D721Med (cell line): ENCODE results near the gene FOXP1.
"Not testable (repeated sequence)": the region's sequence is repeated elsewhere in the genome, so short reads cannot be mapped to it uniquely, and the experiment has no call there.

Source experiments
- DNase-seq: peaks from one replicate; pipeline ENCODE4 v3.0.0; 2011; ENCODE audit warnings: low spot score; ENCODE audit not compliant: insufficient read length
- FAIRE-seq: peaks from 2 replicates; lab custom pipeline; 2011; peaks lifted over from hg19 to GRCh38; lab: Jason Lieb, UNC
- CTCF ChIP-seq: IDR thresholded peaks from 2 replicates; pipeline ENCODE4 v1.5.1; 2012; ENCODE audit warnings: mild to moderate bottlenecking, control low read depth; ENCODE audit not compliant: insufficient read depth; ENCODE audit errors: missing control alignments

FOXP1 gene

GRCh38 chr3:71438071-71438685 is 145.3 kb downstream of the FOXP1 start:
- TF ChIP-seq CTCF: no peak
- no peak for DNase-seq
- no peak for FAIRE-seq

GRCh38 chr3:71436337-71436736 is 147.2 kb downstream of the FOXP1 start:
- FAIRE-seq (no peak), DNase-seq (no peak)
- no peak for TF ChIP-seq CTCF

- not testable (repeated sequence) for DNase-seq, FAIRE-seq
Observed at GRCh38 chr3:71435836-71436235, 147.7 kb downstream of the FOXP1 start.

- TF ChIP-seq CTCF: no peak
- DNase-seq (no peak), FAIRE-seq (no peak)
Observed at GRCh38 chr3:71433631-71434030, 149.9 kb downstream of the FOXP1 start.

GRCh38 chr3:71432044-71432975 is 151.2 kb downstream of the FOXP1 start:
- DNase-seq (no peak), FAIRE-seq (no peak)
- TF ChIP-seq CTCF: no peak

GRCh38 chr3:71430941-71431552 is 152.5 kb downstream of the FOXP1 start:
- TF ChIP-seq CTCF: no peak
- no peak for FAIRE-seq
- DNase-seq: no peak

GRCh38 chr3:71429597-71429988 is 153.9 kb downstream of the FOXP1 start:
- DNase-seq (no peak), FAIRE-seq (no peak)
- no peak for TF ChIP-seq CTCF
